HepG2 (cell line): Measurements from ENCODE around the gene CORO1A. TPM values are rescaled to one million over a fixed set of nuclear protein-coding genes. Genes with fewer than 3 reads are reported as not detected.

Source experiments
- BATF2 ChIP-seq: sonication (generic); formaldehyde crosslinking; IDR thresholded peaks from 2 replicates; pipeline ENCODE4 v1.8.0; 2022; ENCODE audit warnings: mild to moderate bottlenecking, missing genetic modification reagents, moderate library complexity
- DMTF1 ChIP-seq: sonication (generic); formaldehyde crosslinking; IDR thresholded peaks from 2 replicates; pipeline ENCODE4 v1.4.0; 2020; ENCODE audit warnings: mild to moderate bottlenecking, missing genetic modification reagents
- KIAA2018 ChIP-seq: sonication (generic); formaldehyde crosslinking; IDR thresholded peaks from 2 replicates; pipeline ENCODE4 v1.5.0; 2020; ENCODE audit warnings: mild to moderate bottlenecking, missing genetic modification reagents, borderline replicate concordance
- MZF1 ChIP-seq: sonication (generic); formaldehyde crosslinking; IDR thresholded peaks from 2 replicates; pipeline ENCODE4 v1.8.1; 2023; ENCODE audit warnings: mild to moderate bottlenecking, missing genetic modification reagents, borderline replicate concordance
- PITX1 ChIP-seq: sonication (generic); formaldehyde crosslinking; IDR thresholded peaks from 2 replicates; pipeline ENCODE4 v1.5.1; 2020; ENCODE audit warnings: mild to moderate bottlenecking, missing genetic modification reagents
- ZFP62 ChIP-seq: sonication (generic); formaldehyde crosslinking; IDR thresholded peaks from 2 replicates; pipeline ENCODE4 v1.4.0; 2020; ENCODE audit warnings: missing genetic modification reagents
- ZNF709 ChIP-seq: sonication (generic); formaldehyde crosslinking; IDR thresholded peaks from 2 replicates; pipeline ENCODE4 v1.5.0; 2020; ENCODE audit warnings: mild to moderate bottlenecking, missing genetic modification reagents
- polyA plus RNA-seq, 8 experiments: library from polyadenylated mRNA; depleted of rRNA in 3 of 8; stranded (reverse) in 7 of 8; unstranded in 1 of 8; fragments of >200 nt; fragmentation: Illumina TruSeq in 4 of 8; extraction: Trizol in 4 of 8; gene quantifications; 2 replicates each; pipeline versions ENCODE4 v1.2.1 to v1.2.3, GENCODE V29; 2011 to 2016; ENCODE audit warnings: low read depth in 4 of 8, missing spikeins in 1 of 8, mixed read lengths in 1 of 8; ENCODE audit not compliant: insufficient read depth in 1 of 8
- total RNA-seq, 5 experiments: library from RNA; depleted of rRNA; stranded (reverse); fragments of >200 nt; fragmentation: Illumina TruSeq; extraction: Trizol; gene quantifications; 2 replicates each; pipeline ENCODE4 v1.2.3, GENCODE V29; 2016; ENCODE audit warnings: low read depth in 1 of 5

CORO1A gene
- total and polyA plus RNA-seq, 2 of the 13 experiments (the other 11 are each of a cell fraction or from before 2014, with no cell fraction given): 6.5 to 12.9 TPM

GRCh38 chr16:30142672-30143346 is 40.6 kb upstream of the CORO1A start (continued):
- TF ChIP-seq KIAA2018 (CRISPR knock-in tag) (no peak), ZNF709 (CRISPR knock-in tag) (no peak), BATF2 (CRISPR knock-in tag) (no peak), PITX1 (no peak), ZFP62 (CRISPR knock-in tag) (no peak), DMTF1 (CRISPR knock-in tag) (no peak), MZF1 (CRISPR knock-in tag) (no peak)
